HepG2 (cell line): ENCODE results near the gene PMM2. TPM values are rescaled to one million over a fixed set of nuclear protein-coding genes. Genes with fewer than 3 reads are reported as not detected.
A peak's percentile ranks its signal among the peaks of the same experiment; 100 is the strongest.

Experiments
- ELK4 ChIP-seq: sonication (generic); formaldehyde crosslinking; IDR thresholded peaks from 2 replicates; pipeline ENCODE4 v1.9.0; 2021; ENCODE audit warnings: missing genetic modification reagents, borderline replicate concordance
- FOXK2 ChIP-seq: fragments of 450-650 bp; IDR thresholded peaks from 2 replicates; pipeline ENCODE4 v1.6.1; 2016
- ZFP91 ChIP-seq: sonication (generic); formaldehyde crosslinking; IDR thresholded peaks from 2 replicates; pipeline ENCODE4 v1.9.0; 2022; ENCODE audit warnings: missing genetic modification reagents, mild to moderate bottlenecking, borderline replicate concordance
- ZMYM3 ChIP-seq: sonication (generic); formaldehyde crosslinking; IDR thresholded peaks from 2 replicates; pipeline ENCODE4 v1.5.1; 2020; ENCODE audit warnings: mild to moderate bottlenecking, missing genetic modification reagents
- ZNF407 ChIP-seq: sonication (generic); formaldehyde crosslinking; IDR thresholded peaks from one replicate; pipeline ENCODE4 v1.5.1; 2020; ENCODE audit warnings: mild to moderate bottlenecking, missing genetic modification reagents; ENCODE audit errors: not compliant biosample characterization
- ZNF678 ChIP-seq: sonication (generic); formaldehyde crosslinking; IDR thresholded peaks from 2 replicates; pipeline ENCODE4 v1.4.0; 2020; ENCODE audit warnings: mild to moderate bottlenecking, missing genetic modification reagents
- ZNF839 ChIP-seq: sonication (generic); formaldehyde crosslinking; IDR thresholded peaks from 2 replicates; pipeline ENCODE4 v1.4.0; 2020; ENCODE audit warnings: missing genetic modification reagents, mild to moderate bottlenecking, borderline replicate concordance
- polyA plus RNA-seq, 8 experiments: library from polyadenylated mRNA; depleted of rRNA in 3 of 8; stranded (reverse) in 7 of 8; unstranded in 1 of 8; fragments of >200 nt; fragmentation: Illumina TruSeq in 4 of 8; extraction: Trizol in 4 of 8; gene quantifications; 2 replicates each; pipeline versions ENCODE4 v1.2.1 to v1.2.3, GENCODE V29; 2011 to 2016; ENCODE audit warnings: low read depth in 4 of 8, missing spikeins in 1 of 8, mixed read lengths in 1 of 8; ENCODE audit not compliant: insufficient read depth in 1 of 8
- total RNA-seq, 5 experiments: library from RNA; depleted of rRNA; stranded (reverse); fragments of >200 nt; fragmentation: Illumina TruSeq; extraction: Trizol; gene quantifications; 2 replicates each; pipeline ENCODE4 v1.2.3, GENCODE V29; 2016; ENCODE audit warnings: low read depth in 1 of 5
- TF ChIP-seq, protein P1 (sequence below): IDR thresholded peaks from 2 replicates; pipeline ENCODE4 v1.6.1; 2016; ENCODE audit warnings: low read depth, borderline replicate concordance
- TF ChIP-seq, protein P2 (sequence below): sonication (generic); formaldehyde crosslinking; IDR thresholded peaks from 2 replicates; pipeline ENCODE4 v1.5.0; 2020; ENCODE audit warnings: missing genetic modification reagents, mild to moderate bottlenecking, borderline replicate concordance
- TF ChIP-seq, protein P3 (sequence below): sonication (generic); formaldehyde crosslinking; IDR thresholded peaks from 2 replicates; pipeline ENCODE4 v1.8.0; 2022; ENCODE audit warnings: mild to moderate bottlenecking, missing genetic modification reagents, moderate library complexity
- TF ChIP-seq, protein P4 (sequence below): sonication (generic); formaldehyde crosslinking; conservative IDR thresholded peaks from 2 replicates; pipeline ENCODE4 v1.8.0; 2022; ENCODE audit warnings: missing genetic modification reagents

PMM2 gene
- total and polyA plus RNA-seq, 2 of the 13 experiments (the other 11 are each of a cell fraction or from before 2014, with no cell fraction given), result 52.2 to 93.7 TPM

GRCh38 chr16:8855051-8855786 lies 57.6 kb downstream of the PMM2 start (continued):
- TF ChIP-seq, protein P1, sequence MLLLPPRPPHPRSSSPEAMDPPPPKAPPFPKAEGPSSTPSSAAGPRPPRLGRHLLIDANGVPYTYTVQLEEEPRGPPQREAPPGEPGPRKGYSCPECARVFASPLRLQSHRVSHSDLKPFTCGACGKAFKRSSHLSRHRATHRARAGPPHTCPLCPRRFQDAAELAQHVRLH (CRISPR knock-in tag), result peak; percentile 15; the same call in 1 of the 2 replicates
- no peak for TF ChIP-seq ELK4 (CRISPR knock-in tag)
- peak; percentile 60; the same call in 1 of the 2 replicates for TF ChIP-seq ZMYM3 (CRISPR knock-in tag)
- TF ChIP-seq ZNF407 (CRISPR knock-in tag), result peak; percentile 28
- peak; percentile 11; the same call in 1 of the 2 replicates for TF ChIP-seq ZNF678 (CRISPR knock-in tag)
- TF ChIP-seq FOXK2, result no peak
- TF ChIP-seq ZFP91 (CRISPR knock-in tag), result 0 out of 2 replicates have a peak, but pooled peaks have one; percentile 22
- TF ChIP-seq ZNF839 (CRISPR knock-in tag), result 0 out of 2 replicates have a peak, but pooled peaks have one; percentile 37
- TF ChIP-seq, protein P2, sequence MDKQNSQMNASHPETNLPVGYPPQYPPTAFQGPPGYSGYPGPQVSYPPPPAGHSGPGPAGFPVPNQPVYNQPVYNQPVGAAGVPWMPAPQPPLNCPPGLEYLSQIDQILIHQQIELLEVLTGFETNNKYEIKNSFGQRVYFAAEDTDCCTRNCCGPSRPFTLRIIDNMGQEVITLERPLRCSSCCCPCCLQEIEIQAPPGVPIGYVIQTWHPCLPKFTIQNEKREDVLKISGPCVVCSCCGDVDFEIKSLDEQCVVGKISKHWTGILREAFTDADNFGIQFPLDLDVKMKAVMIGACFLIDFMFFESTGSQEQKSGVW (CRISPR knock-in tag), result peak; percentile 74; the same call in 1 of the 2 replicates
- TF ChIP-seq, protein P3, sequence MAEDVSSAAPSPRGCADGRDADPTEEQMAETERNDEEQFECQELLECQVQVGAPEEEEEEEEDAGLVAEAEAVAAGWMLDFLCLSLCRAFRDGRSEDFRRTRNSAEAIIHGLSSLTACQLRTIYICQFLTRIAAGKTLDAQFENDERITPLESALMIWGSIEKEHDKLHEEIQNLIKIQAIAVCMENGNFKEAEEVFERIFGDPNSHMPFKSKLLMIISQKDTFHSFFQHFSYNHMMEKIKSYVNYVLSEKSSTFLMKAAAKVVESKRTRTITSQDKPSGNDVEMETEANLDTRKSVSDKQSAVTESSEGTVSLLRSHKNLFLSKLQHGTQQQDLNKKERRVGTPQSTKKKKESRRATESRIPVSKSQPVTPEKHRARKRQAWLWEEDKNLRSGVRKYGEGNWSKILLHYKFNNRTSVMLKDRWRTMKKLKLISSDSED (CRISPR knock-in tag), result no peak
- TF ChIP-seq, protein P4, sequence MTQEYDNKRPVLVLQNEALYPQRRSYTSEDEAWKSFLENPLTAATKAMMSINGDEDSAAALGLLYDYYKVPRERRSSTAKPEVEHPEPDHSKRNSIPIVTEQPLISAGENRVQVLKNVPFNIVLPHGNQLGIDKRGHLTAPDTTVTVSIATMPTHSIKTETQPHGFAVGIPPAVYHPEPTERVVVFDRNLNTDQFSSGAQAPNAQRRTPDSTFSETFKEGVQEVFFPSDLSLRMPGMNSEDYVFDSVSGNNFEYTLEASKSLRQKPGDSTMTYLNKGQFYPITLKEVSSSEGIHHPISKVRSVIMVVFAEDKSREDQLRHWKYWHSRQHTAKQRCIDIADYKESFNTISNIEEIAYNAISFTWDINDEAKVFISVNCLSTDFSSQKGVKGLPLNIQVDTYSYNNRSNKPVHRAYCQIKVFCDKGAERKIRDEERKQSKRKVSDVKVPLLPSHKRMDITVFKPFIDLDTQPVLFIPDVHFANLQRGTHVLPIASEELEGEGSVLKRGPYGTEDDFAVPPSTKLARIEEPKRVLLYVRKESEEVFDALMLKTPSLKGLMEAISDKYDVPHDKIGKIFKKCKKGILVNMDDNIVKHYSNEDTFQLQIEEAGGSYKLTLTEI (CRISPR knock-in tag), result no peak
